ENCODE measurements around the gene MRFAP1.

Gene MRFAP1

GRCh38 chr4:6609415-6610079 lies 30.9 kb upstream of the MRFAP1 start:
- in situ Hi-C loops (cut with HindIII; ENCODE audit: low sequenced_read_pairs): no loop called here
- DNase-seq (ENCODE audit: low read depth, low spot score): no peak
- no peak for TF ChIP-seq CTCF (IDR thresholded peaks at IDR 0.05; ENCODE audit: low read depth, low read length)
- no peak overlapping the region for H3K4me3 ChIP-seq (ENCODE audit: low read depth, low read length)

- TF ChIP-seq CTCF (IDR thresholded peaks at IDR 0.05; ENCODE audit: low read depth, low read length): no peak
- in situ Hi-C loops (cut with HindIII; ENCODE audit: low sequenced_read_pairs): no loop called here
These were observed 29.5 kb upstream of the MRFAP1 start for GRCh38 chr4:6610856-6611430.

GRCh38 chr4:6612961-6613675 lies 27.4 kb upstream of the MRFAP1 start:
- in situ Hi-C loops (cut with HindIII; ENCODE audit: low sequenced_read_pairs): no loop called here
- DNase-seq (ENCODE audit: low read depth, low spot score): no peak
- H3K4me3 ChIP-seq (ENCODE audit: low read depth, low read length): no peak overlapping the region
- no peak for TF ChIP-seq CTCF (IDR thresholded peaks at IDR 0.05; ENCODE audit: low read depth, low read length)

More at GRCh38 chr4:6610856-6611430, 29.5 kb upstream of the MRFAP1 start:
- no peak for DNase-seq (ENCODE audit: low read depth, low spot score)
- no peak overlapping the region for H3K4me3 ChIP-seq (ENCODE audit: low read depth, low read length)

- no peak overlapping the region for H3K4me3 ChIP-seq (ENCODE audit: low read depth, low read length)
- no peak for DNase-seq (ENCODE audit: low read depth, low spot score)
- in situ Hi-C loops (cut with HindIII; ENCODE audit: low sequenced_read_pairs): no loop called here
- no peak for TF ChIP-seq CTCF (IDR thresholded peaks at IDR 0.05; ENCODE audit: low read depth, low read length)
These were observed 26.5 kb upstream of the MRFAP1 start for GRCh38 chr4:6613676-6614651.

GRCh38 chr4:6614701-6615230 lies 25.7 kb upstream of the MRFAP1 start:
- no peak for DNase-seq (ENCODE audit: low read depth, low spot score)
- no peak for TF ChIP-seq CTCF (IDR thresholded peaks at IDR 0.05; ENCODE audit: low read depth, low read length)
- H3K4me3 ChIP-seq (ENCODE audit: low read depth, low read length): no peak overlapping the region
- in situ Hi-C loops (cut with HindIII; ENCODE audit: low sequenced_read_pairs): no loop called here

Measured in astrocyte of the spinal cord (primary cell).